ENCODE data around the gene PCDHGA10.
"Not testable (repeated sequence)": the region's sequence is repeated elsewhere in the genome, so short reads cannot be mapped to it uniquely, and the experiment has no call there.

DNA sequence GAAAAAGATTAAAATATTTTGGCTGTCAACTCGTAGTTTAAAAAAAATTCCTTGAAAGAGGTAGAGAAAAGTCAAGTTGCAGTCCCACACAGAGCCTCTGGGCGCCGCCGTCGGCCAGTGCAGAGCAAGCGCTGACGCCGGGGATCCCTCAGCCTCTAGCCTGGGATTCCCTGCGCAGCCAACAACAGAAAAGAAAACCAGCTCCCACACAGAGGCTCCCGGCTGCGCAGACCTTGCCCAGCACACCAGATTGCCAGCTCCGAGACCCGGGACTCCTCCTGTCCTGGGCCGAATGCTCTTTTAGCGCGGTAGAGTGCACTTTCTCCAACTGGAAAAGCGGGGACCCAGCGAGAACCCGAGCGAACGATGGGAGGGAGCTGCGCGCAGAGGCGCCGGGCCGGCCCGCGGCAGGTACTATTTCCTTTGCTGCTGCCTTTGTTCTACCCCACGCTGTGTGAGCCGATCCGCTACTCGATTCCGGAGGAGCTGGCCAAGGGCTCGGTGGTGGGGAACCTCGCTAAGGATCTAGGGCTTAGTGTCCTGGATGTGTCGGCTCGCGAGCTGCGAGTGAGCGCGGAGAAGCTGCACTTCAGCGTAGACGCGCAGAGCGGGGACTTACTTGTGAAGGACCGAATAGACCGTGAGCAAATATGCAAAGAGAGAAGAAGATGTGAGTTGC lies 4.8 kb downstream of the PCDHGA10 start, which contains the start of gene PCDHGB7:
- TF ChIP-seq, protein P1, sequence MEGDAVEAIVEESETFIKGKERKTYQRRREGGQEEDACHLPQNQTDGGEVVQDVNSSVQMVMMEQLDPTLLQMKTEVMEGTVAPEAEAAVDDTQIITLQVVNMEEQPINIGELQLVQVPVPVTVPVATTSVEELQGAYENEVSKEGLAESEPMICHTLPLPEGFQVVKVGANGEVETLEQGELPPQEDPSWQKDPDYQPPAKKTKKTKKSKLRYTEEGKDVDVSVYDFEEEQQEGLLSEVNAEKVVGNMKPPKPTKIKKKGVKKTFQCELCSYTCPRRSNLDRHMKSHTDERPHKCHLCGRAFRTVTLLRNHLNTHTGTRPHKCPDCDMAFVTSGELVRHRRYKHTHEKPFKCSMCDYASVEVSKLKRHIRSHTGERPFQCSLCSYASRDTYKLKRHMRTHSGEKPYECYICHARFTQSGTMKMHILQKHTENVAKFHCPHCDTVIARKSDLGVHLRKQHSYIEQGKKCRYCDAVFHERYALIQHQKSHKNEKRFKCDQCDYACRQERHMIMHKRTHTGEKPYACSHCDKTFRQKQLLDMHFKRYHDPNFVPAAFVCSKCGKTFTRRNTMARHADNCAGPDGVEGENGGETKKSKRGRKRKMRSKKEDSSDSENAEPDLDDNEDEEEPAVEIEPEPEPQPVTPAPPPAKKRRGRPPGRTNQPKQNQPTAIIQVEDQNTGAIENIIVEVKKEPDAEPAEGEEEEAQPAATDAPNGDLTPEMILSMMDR (IDR thresholded peaks at IDR 0.05), result peak in 6 of 7 experiments; percentile 25 to 65 (median 60)
- not testable (repeated sequence) for TF ChIP-seq POLR2A (IDR thresholded peaks at IDR 0.05)
